ENCODE measurements around the gene FHIP1A. TPM values are rescaled to one million over a fixed set of nuclear protein-coding genes. Genes with fewer than 3 reads are reported as not detected.

FHIP1A gene
- total and polyA plus RNA-seq, 2 of the 13 experiments (the other 11 are each of a cell fraction or from before 2014, with no cell fraction given), result 4.1 to 6.2 TPM

- TF ChIP-seq MAZ (IDR thresholded peaks at IDR 0.05; ENCODE audit: borderline replicate concordance, low read depth, low read length), result no peak
- no peak for TF ChIP-seq MAZ (CRISPR knock-in tag; IDR thresholded peaks at IDR 0.05; ENCODE audit: low read depth)
- TF ChIP-seq ZBTB33 (CRISPR knock-in tag; IDR thresholded peaks at IDR 0.05), result no peak
- TF ChIP-seq ZMAT3 (CRISPR knock-in tag; conservative IDR thresholded peaks at IDR 0.05), result no peak
- TF ChIP-seq DMAP1 (CRISPR knock-in tag; IDR thresholded peaks at IDR 0.05), result no peak
- no peak for TF ChIP-seq ZNF550 (CRISPR knock-in tag; IDR thresholded peaks at IDR 0.05; ENCODE audit: borderline replicate concordance)
- no peak for TF ChIP-seq ZNF614 (CRISPR knock-in tag; IDR thresholded peaks at IDR 0.05; ENCODE audit: borderline replicate concordance)
- no peak for TF ChIP-seq ZNF432 (CRISPR knock-in tag; IDR thresholded peaks at IDR 0.05; ENCODE audit: borderline replicate concordance)
- no peak for TF ChIP-seq EHMT2 (IDR thresholded peaks at IDR 0.05; ENCODE audit: borderline replicate concordance, low read depth, low read length)
- no peak for TF ChIP-seq KLF11 (CRISPR knock-in tag; IDR thresholded peaks at IDR 0.05)
- TF ChIP-seq ZNF12 (CRISPR knock-in tag; IDR thresholded peaks at IDR 0.05), result peak; percentile 65; the same call in 1 of the 2 replicates
- TF ChIP-seq ZNF720 (CRISPR knock-in tag; IDR thresholded peaks at IDR 0.05), result no peak
- no peak for TF ChIP-seq MIER2 (CRISPR knock-in tag; IDR thresholded peaks at IDR 0.05)
- TF ChIP-seq KDM6A (CRISPR knock-in tag; IDR thresholded peaks at IDR 0.05; ENCODE audit: low read depth), result no peak
- TF ChIP-seq ARHGAP35 (CRISPR knock-in tag; IDR thresholded peaks at IDR 0.05; ENCODE audit: borderline replicate concordance), result no peak
- TF ChIP-seq, protein P1, sequence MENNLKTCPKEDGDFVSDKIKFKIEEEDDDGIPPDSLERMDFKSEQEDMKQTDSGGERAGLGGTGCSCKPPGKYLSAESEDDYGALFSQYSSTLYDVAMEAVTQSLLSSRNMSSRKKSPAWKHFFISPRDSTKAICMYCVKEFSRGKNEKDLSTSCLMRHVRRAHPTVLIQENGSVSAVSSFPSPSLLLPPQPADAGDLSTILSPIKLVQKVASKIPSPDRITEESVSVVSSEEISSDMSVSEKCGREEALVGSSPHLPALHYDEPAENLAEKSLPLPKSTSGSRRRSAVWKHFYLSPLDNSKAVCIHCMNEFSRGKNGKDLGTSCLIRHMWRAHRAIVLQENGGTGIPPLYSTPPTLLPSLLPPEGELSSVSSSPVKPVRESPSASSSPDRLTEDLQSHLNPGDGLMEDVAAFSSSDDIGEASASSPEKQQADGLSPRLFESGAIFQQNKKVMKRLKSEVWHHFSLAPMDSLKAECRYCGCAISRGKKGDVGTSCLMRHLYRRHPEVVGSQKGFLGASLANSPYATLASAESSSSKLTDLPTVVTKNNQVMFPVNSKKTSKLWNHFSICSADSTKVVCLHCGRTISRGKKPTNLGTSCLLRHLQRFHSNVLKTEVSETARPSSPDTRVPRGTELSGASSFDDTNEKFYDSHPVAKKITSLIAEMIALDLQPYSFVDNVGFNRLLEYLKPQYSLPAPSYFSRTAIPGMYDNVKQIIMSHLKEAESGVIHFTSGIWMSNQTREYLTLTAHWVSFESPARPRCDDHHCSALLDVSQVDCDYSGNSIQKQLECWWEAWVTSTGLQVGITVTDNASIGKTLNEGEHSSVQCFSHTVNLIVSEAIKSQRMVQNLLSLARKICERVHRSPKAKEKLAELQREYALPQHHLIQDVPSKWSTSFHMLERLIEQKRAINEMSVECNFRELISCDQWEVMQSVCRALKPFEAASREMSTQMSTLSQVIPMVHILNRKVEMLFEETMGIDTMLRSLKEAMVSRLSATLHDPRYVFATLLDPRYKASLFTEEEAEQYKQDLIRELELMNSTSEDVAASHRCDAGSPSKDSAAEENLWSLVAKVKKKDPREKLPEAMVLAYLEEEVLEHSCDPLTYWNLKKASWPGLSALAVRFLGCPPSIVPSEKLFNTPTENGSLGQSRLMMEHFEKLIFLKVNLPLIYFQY (CRISPR knock-in tag; IDR thresholded peaks at IDR 0.05; ENCODE audit: borderline replicate concordance), result no peak
- TF ChIP-seq ZNF589 (CRISPR knock-in tag; conservative IDR thresholded peaks at IDR 0.05), result no peak
- TF ChIP-seq, protein P2, sequence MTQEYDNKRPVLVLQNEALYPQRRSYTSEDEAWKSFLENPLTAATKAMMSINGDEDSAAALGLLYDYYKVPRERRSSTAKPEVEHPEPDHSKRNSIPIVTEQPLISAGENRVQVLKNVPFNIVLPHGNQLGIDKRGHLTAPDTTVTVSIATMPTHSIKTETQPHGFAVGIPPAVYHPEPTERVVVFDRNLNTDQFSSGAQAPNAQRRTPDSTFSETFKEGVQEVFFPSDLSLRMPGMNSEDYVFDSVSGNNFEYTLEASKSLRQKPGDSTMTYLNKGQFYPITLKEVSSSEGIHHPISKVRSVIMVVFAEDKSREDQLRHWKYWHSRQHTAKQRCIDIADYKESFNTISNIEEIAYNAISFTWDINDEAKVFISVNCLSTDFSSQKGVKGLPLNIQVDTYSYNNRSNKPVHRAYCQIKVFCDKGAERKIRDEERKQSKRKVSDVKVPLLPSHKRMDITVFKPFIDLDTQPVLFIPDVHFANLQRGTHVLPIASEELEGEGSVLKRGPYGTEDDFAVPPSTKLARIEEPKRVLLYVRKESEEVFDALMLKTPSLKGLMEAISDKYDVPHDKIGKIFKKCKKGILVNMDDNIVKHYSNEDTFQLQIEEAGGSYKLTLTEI (CRISPR knock-in tag; conservative IDR thresholded peaks at IDR 0.05), result no peak
- TF ChIP-seq, protein P3, sequence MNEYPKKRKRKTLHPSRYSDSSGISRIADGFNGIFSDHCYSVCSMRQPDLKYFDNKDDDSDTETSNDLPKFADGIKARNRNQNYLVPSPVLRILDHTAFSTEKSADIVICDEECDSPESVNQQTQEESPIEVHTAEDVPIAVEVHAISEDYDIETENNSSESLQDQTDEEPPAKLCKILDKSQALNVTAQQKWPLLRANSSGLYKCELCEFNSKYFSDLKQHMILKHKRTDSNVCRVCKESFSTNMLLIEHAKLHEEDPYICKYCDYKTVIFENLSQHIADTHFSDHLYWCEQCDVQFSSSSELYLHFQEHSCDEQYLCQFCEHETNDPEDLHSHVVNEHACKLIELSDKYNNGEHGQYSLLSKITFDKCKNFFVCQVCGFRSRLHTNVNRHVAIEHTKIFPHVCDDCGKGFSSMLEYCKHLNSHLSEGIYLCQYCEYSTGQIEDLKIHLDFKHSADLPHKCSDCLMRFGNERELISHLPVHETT (CRISPR knock-in tag; conservative IDR thresholded peaks at IDR 0.05), result no peak
- no peak for TF ChIP-seq SIN3A (IDR thresholded peaks at IDR 0.05; ENCODE audit: borderline replicate concordance, low read depth, low read length)
- TF ChIP-seq PHF5A (CRISPR knock-in tag; IDR thresholded peaks at IDR 0.05; ENCODE audit: low read depth, unreplicated experiment), result no peak
- no peak for TF ChIP-seq ZBTB7A (CRISPR knock-in tag; IDR thresholded peaks at IDR 0.05)
These were observed 716 bp downstream of the FHIP1A start (continued) for GRCh38 chr4:151409470-151410313.

Measured in HepG2 (cell line).